NT2/D1 (cell line): ENCODE results near the gene RASD1.

ENCODE experiments used
- YY1 ChIP-seq: IDR thresholded peaks from 2 replicates; pipeline ENCODE4 v1.6.1; 2011; ENCODE audit not compliant: insufficient read length, insufficient read depth
- ZNF274 ChIP-seq: IDR thresholded peaks from 2 replicates; pipeline ENCODE4 v1.6.1; 2011; ENCODE audit warnings: mild to moderate bottlenecking, low read depth, low read length

DNA sequence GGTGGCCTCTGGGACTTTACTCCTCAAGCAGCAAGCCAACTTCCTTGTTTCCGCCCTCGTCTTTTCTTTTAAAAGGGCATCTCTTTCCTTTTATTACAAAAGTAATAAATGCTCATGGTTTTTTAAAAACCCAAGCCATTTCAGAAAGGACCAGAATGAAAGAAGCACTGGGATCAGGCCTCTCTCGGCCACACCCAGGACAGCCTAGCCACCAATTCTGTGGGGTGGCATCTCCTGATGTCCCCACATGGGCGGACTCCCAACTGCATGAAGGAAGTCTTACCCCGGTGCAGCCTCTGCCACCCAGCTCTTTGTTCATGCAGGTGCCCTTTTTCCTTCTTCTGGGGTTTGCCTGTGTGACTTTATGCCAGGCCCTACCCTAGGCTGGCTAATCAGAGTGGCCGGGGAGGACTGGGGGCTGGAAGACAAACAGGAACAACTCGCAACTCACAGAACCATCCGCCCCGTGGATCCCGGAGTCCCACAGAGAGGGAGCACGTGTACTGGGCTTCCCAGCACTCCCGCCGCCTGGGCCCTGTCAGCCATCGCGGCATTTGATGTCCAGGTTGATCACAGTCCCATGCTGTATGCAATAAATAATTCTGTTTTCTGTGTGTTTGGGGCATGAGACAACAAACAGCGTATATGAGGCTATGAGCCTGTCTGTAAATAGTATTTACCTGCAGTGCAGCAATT lies 2.6 kb upstream of the RASD1 start:
- TF ChIP-seq ZNF274 (no peak), YY1 (no peak)
